Natural killer cell (primary cell): ENCODE measurements around the gene PNMA8B. TPM values are rescaled to one million over a fixed set of nuclear protein-coding genes. Genes with fewer than 3 reads are reported as not detected.

Source experiments
- ATAC-seq, 3 donors: fragments of 150-1000 bp in 2 of 3; fragments of 200-7000 bp in 1 of 3; cut with Tn5 transposase; 1 replicate in 1 of 3; 2 replicates in 2 of 3; pipeline ENCODE4 v1.10.0; 2021; ENCODE audit warnings: mild to moderate bottlenecking in 2 of 3, moderate library complexity in 2 of 3
- DNase-seq, 2 donors: peaks; one replicate each; pipeline versions ENCODE4 v3.0.0 to v3.0.0-alpha.2; 2013 to 2021; ENCODE audit warnings: mixed read lengths in 1 of 2
- H3K27ac ChIP-seq: one replicate; pipeline ENCODE4 v1.5.1; 2013; ENCODE audit warnings: mild to moderate bottlenecking, low read length
- H3K27me3 ChIP-seq: one replicate; pipeline ENCODE4 v1.6.1; 2013; ENCODE audit warnings: low read length; ENCODE audit not compliant: control insufficient read depth, insufficient read depth
- H3K36me3 ChIP-seq: one replicate; pipeline ENCODE4 v1.6.1; 2013; ENCODE audit warnings: low read length; ENCODE audit not compliant: control insufficient read depth, insufficient read depth
- H3K4me1 ChIP-seq: one replicate; pipeline ENCODE4 v1.6.1; 2013; ENCODE audit warnings: low read length; ENCODE audit not compliant: control insufficient read depth, insufficient read depth
- H3K4me3 ChIP-seq: one replicate; pipeline ENCODE4 v1.5.1; 2013; ENCODE audit warnings: low read length
- H3K9me3 ChIP-seq: one replicate; pipeline ENCODE4 v1.6.1; 2013; ENCODE audit warnings: low read length; ENCODE audit not compliant: control insufficient read depth, insufficient read depth
- H3K27ac Mint-ChIP-seq, 2 donors: one replicate each; pipeline ENCODE4 v1.8.0; 2022; ENCODE audit warnings: mild to moderate bottlenecking in 2 of 2, mixed read lengths in 2 of 2, moderate library complexity in 1 of 2
- H3K27me3 Mint-ChIP-seq, 2 donors: one replicate each; pipeline ENCODE4 v1.8.0; 2022; ENCODE audit warnings: low read depth in 2 of 2, mixed read lengths in 2 of 2
- H3K36me3 Mint-ChIP-seq: one replicate; pipeline ENCODE4 v1.8.0; 2022; ENCODE audit warnings: mixed read lengths
- H3K4me1 Mint-ChIP-seq, 2 donors: one replicate each; pipeline ENCODE4 v1.8.0; 2022; ENCODE audit warnings: mixed read lengths in 2 of 2
- H3K4me3 Mint-ChIP-seq: one replicate; pipeline ENCODE4 v1.8.0; 2022; ENCODE audit warnings: mild to moderate bottlenecking, moderate library complexity, mixed read lengths
- H3K9me3 Mint-ChIP-seq, 2 donors: one replicate each; pipeline ENCODE4 v1.8.0; 2022; ENCODE audit warnings: mixed read lengths in 2 of 2
- WGBS: methylation state at CpG from one replicate; pipeline ENCODE4 v1.1.7; 2013; ENCODE audit warnings: missing lambda C conversion rate; ENCODE audit not compliant: insufficient coverage; 5-methylcytosine and 5-hydroxymethylcytosine counted together
- intact Hi-C: fragments of 100-400 bp; cut with micrococcal nuclease; formaldehyde crosslinking; loops from one replicate; pipeline ENCODE4 v1.14.2; 2022
- total RNA-seq, 4 donors: library from RNA; stranded (reverse); fragments of 120-200 nt in 1 of 4; gene quantifications; one replicate each; pipeline versions ENCODE4 v1.2.3 to v1.2.4, GENCODE V29; 2013 to 2022
- TF ChIP-seq, protein P1 (sequence below): fragments of 200-600 bp; IDR thresholded peaks from one replicate; pipeline ENCODE4 v1.8.0; 2022; ENCODE audit warnings: antibody characterized with exemption

PNMA8B gene
- total RNA-seq, 3 donors from 2014 or later (not counting 1 experiment from before 2014, with no cell fraction given) = 0.08 to 0.09 TPM; not detected in 1

DNA sequence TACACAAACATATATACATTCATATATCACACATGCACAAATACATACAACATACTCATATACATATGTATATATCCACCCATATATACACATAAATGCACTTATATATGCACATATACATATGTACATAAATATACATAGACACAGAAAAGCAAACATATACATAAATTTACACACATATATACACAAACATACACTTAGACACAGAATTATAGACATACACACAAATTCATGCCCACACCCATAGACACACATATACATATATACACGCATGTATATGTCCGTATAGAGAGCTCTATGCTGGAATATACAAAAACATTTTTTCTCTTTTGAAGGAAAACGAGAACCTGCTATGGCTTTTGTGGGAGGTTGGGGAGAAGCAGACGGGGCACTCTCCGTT, 44.9 kb downstream of the PNMA8B start:
- H3K4me1 Mint-ChIP-seq = no peaks in the 10 kb centered on the region
- no peaks in the 10 kb centered on the region for H3K9me3 ChIP-seq
- 83% methylated on average over 5 of the region's 5 CpGs for WGBS
- no peak overlapping the region for H3K27ac Mint-ChIP-seq
- H3K4me1 ChIP-seq = no peaks in the 10 kb centered on the region
- ATAC-seq = no peak
- H3K27ac ChIP-seq = no peak overlapping the region
- H3K36me3 Mint-ChIP-seq = no peaks in the 10 kb centered on the region
- no peak for DNase-seq
- intact Hi-C loops = no loop called here
- H3K4me3 ChIP-seq = no peak overlapping the region
- no peaks in the 10 kb centered on the region for H3K36me3 ChIP-seq
- peaks cover 7 to 19% of the 10 kb centered on the region in 2 donors for H3K27me3 Mint-ChIP-seq
- no peak overlapping the region for H3K4me3 Mint-ChIP-seq
- TF ChIP-seq, protein P1, sequence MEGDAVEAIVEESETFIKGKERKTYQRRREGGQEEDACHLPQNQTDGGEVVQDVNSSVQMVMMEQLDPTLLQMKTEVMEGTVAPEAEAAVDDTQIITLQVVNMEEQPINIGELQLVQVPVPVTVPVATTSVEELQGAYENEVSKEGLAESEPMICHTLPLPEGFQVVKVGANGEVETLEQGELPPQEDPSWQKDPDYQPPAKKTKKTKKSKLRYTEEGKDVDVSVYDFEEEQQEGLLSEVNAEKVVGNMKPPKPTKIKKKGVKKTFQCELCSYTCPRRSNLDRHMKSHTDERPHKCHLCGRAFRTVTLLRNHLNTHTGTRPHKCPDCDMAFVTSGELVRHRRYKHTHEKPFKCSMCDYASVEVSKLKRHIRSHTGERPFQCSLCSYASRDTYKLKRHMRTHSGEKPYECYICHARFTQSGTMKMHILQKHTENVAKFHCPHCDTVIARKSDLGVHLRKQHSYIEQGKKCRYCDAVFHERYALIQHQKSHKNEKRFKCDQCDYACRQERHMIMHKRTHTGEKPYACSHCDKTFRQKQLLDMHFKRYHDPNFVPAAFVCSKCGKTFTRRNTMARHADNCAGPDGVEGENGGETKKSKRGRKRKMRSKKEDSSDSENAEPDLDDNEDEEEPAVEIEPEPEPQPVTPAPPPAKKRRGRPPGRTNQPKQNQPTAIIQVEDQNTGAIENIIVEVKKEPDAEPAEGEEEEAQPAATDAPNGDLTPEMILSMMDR = no peak
- peaks cover 0 to 4% of the 10 kb centered on the region in 2 donors for H3K9me3 Mint-ChIP-seq
- H3K27me3 ChIP-seq = peaks cover 2% of the 10 kb centered on the region

DNA sequence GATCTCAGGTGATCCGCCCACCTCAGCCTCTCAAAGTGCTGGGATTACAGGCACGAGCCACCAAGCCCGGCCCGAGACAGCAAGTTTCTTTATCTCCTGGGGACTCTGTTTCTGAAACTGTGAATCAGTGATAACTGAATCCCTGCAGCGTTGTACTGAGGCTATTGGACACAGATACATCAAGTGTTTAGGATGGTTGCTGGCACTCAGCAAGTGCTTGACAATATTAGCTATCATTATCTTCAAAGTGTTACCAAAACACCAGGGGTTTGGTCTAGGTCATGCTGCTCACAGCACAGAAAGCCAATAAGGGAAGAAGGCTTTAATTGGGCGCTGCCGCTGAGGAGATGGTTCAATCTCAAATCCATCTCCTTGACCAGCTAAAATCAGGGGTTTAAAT, 46.4 kb downstream of the PNMA8B start:
- no peaks in the 10 kb centered on the region for H3K4me1 Mint-ChIP-seq
- Histone ChIP-seq H3K27ac (no peak overlapping the region), H3K4me3 (no peak overlapping the region), H3K27me3 (peaks cover 2% of the 10 kb centered on the region), H3K4me1 (no peaks in the 10 kb centered on the region), H3K36me3 (no peaks in the 10 kb centered on the region), H3K9me3 (no peaks in the 10 kb centered on the region)
- ATAC-seq (no peak), DNase-seq (no peak)
- intact Hi-C loops = no loop called here
- TF ChIP-seq, protein P1 = no peak
- H3K27me3 Mint-ChIP-seq = peaks cover 0 to 19% of the 10 kb centered on the region in 2 donors
- no peak overlapping the region for H3K4me3 Mint-ChIP-seq
- H3K36me3 Mint-ChIP-seq = no peaks in the 10 kb centered on the region
- WGBS = 67% methylated on average over 7 of the region's 7 CpGs
- peaks cover 0 to 4% of the 10 kb centered on the region in 2 donors for H3K9me3 Mint-ChIP-seq
- no peak overlapping the region for H3K27ac Mint-ChIP-seq

DNA sequence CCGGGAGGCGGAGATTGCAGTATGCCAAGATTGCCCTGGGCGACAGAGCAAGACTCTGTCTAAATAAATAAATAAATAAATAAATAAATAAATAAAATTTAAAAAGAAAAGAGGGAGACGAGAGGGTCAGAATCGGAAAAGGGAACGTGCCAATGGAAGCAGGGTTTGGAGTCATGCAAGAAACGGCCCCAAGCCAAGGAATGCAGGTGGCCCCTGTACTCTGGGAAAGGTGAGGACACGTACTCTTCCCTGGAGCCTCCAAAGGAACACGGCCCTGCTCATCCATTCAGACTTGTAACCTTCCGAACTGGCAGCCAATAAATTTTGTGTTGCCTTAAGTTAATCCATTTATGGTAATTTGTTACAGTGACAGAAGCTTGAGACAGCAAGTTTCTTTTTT, 47.1 kb downstream of the PNMA8B start:
- DNase-seq = no peak
- Histone ChIP-seq H3K4me3 (no peak overlapping the region), H3K27me3 (peaks cover 2% of the 10 kb centered on the region), H3K27ac (no peak overlapping the region), H3K9me3 (no peaks in the 10 kb centered on the region), H3K36me3 (no peaks in the 10 kb centered on the region), H3K4me1 (no peaks in the 10 kb centered on the region)
- Mint-ChIP-seq H3K36me3 (no peaks in the 10 kb centered on the region), H3K27ac (no peak overlapping the region), H3K9me3 (peaks cover 0 to 4% of the 10 kb centered on the region in 2 donors), H3K4me1 (no peaks in the 10 kb centered on the region), H3K4me3 (no peak overlapping the region), H3K27me3 (peaks cover 0 to 19% of the 10 kb centered on the region in 2 donors)
- intact Hi-C loops = no loop called here
- 90% methylated on average over 7 of the region's 10 CpGs for WGBS
- no peak for ATAC-seq
- TF ChIP-seq, protein P1 = no peak

DNA sequence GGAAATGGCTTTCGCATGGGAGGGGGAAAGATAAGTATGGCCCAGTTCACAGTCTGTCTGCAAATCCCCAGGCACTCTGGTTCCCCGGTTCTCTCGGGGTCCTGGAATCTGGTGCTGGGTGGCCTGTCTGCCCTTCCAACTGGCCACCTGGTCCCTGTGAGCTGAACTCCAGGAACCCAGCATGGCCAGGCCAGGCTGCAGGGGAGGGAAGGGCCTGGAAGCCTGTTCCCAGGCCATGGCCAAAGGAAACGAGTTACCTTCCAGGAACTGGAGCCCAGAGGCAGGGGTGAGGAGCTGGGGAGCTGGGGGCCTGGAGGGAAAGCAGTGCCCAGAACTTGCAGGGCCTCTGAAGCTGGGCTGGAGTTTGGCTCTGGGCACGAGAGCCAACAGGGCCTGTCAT, 47.8 kb downstream of the PNMA8B start:
- intact Hi-C loops = no loop called here
- Histone ChIP-seq H3K4me3 (no peak overlapping the region), H3K36me3 (no peaks in the 10 kb centered on the region), H3K4me1 (no peaks in the 10 kb centered on the region), H3K27ac (no peak overlapping the region), H3K9me3 (no peaks in the 10 kb centered on the region), H3K27me3 (peaks cover 2% of the 10 kb centered on the region)
- H3K4me3 Mint-ChIP-seq = no peak overlapping the region
- TF ChIP-seq, protein P1 = no peak
- H3K9me3 Mint-ChIP-seq = peaks cover 0 to 4% of the 10 kb centered on the region in 2 donors
- H3K4me1 Mint-ChIP-seq = peaks cover 0 to 4% of the 10 kb centered on the region in 2 donors
- ATAC-seq (no peak), DNase-seq (no peak)
- 49% methylated on average over 5 of the region's 5 CpGs for WGBS
- H3K27ac Mint-ChIP-seq = no peak overlapping the region
- peaks cover 0 to 19% of the 10 kb centered on the region in 2 donors for H3K27me3 Mint-ChIP-seq
- no peaks in the 10 kb centered on the region for H3K36me3 Mint-ChIP-seq
